Measurements from ENCODE around the gene CACYBP. TPM values are rescaled to one million over a fixed set of nuclear protein-coding genes. Genes with fewer than 3 reads are reported as not detected.

Gene CACYBP
- total and polyA plus RNA-seq, 2 of the 8 experiments (the other 6 are each of a cell fraction or from before 2014, with no cell fraction given) = 28.3 to 247 TPM

DNA sequence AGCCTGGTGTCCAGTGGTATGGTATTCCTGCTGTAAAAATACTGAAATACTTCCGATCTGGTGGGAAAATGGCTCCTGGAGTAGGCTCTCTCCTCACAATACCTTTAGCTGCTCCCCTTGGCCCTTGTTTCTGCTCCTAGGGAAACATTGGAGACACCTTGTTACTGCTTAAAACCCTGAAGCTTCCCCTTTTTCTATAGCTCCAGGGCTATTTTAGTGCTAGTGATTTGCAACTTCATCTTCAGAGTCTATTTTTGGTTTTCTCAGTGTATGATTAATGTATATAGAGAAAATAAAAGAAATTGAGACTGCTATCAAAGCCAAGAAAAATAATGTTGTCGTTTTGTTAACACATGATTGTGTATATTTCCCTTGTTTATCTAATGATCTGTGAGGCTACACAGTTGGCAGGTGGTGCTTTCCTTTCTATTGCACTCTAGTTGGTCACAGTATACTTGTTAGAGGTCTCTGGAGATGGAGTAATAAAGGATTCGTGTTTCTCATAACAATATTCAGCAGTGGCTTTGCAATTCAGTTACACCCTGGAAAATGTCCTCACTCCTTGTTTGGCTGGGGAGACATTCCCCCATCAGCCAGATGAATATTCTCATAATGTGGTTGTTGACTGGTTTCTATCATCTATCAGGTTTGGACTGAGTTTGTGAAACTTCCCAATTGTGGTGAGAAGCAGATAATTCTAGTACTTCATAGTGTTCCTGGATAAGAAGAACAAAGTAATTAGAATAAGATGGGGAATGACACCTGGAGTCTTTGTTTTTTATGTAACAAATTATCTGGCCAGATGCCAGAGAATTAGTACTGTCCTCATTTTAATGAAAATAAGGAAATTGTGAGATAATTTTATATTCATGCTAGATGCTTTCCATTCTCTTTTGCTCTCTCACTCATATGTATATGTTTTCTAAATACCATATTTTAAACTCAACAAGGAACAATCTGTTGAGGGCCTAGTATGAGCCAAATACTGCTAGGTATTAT lies 44.8 kb upstream of the CACYBP start:
- Histone ChIP-seq H2BK20ac (ENCODE audit: low read length) (no peak overlapping the region), H2BK5ac (ENCODE audit: low read depth, low read length) (no peak overlapping the region), H4K5ac (ENCODE audit: insufficient read length, low read depth, low read length) (no peak overlapping the region), H3K27me3 (replicated peaks in 1 of 4; ENCODE audit: control insufficient read depth in 3 of 4, extremely low read depth in 1 of 4, insufficient read depth in 3 of 4, low read length in 3 of 4) (no peaks in the 10 kb centered on the region), H3K27ac (ENCODE audit: low read depth, low read length) (no peak overlapping the region), H3K56ac (replicated peaks; ENCODE audit: insufficient read length, low read depth, low read length) (no peak overlapping the region), H4K20me1 (replicated peaks in 1 of 2; ENCODE audit: control insufficient read depth in 1 of 2, insufficient read depth in 2 of 2, low read length in 2 of 2) (peaks cover 5 to 9% of the 10 kb centered on the region in 2 experiments), H3K23ac (ENCODE audit: insufficient read length) (no peak overlapping the region), H2BK12ac (ENCODE audit: low read depth, low read length) (no peak overlapping the region), H4K8ac (ENCODE audit: extremely low read depth, insufficient read depth, low read length) (no peak overlapping the region), H3K79me1 (ENCODE audit: low read depth, low read length) (peaks cover 4% of the 10 kb centered on the region; the same call in 1 of the 2 replicates), H3K4me3 (ENCODE audit: extremely low read depth in 1 of 4, insufficient read depth in 2 of 4, low read depth in 3 of 4, low read length in 4 of 4) (no peak overlapping the region), H3K4me1 (replicated peaks in 1 of 4; ENCODE audit: control insufficient read depth in 3 of 4, insufficient read depth in 4 of 4, low read length in 3 of 4) (peaks cover 0 to 4% (median 1%) of the 10 kb centered on the region in 4 experiments; a peak in 3 of 7 replicates), H3K9me3 (ENCODE audit: insufficient read depth in 2 of 2, low read depth in 1 of 2, low read length in 1 of 2) (no peaks in the 10 kb centered on the region), H3K4me2 (ENCODE audit: insufficient read depth in 1 of 2, low read depth in 2 of 2, low read length in 2 of 2) (no peak overlapping the region), H3K79me2 (ENCODE audit: control insufficient read depth in 1 of 2, insufficient read depth in 2 of 2, low read length in 2 of 2) (peaks cover 0 to 75% of the 10 kb centered on the region in 2 experiments; a peak in 3 of 4 replicates), H2BK120ac (replicated peaks; ENCODE audit: low read depth, low read length) (no peak overlapping the region), H3K4ac (replicated peaks; ENCODE audit: insufficient read length, low read depth, low read length) (no peak overlapping the region), H2AFZ (ENCODE audit: low read length) (no peak overlapping the region), H3K18ac (ENCODE audit: extremely low read depth, low read length) (no peak overlapping the region), H3K14ac (ENCODE audit: insufficient read length) (no peak overlapping the region), H2AK5ac (ENCODE audit: low read depth, low read length) (no peak overlapping the region), H2BK15ac (ENCODE audit: low read length) (no peak overlapping the region), H3K23me2 (ENCODE audit: low read depth, low read length) (no peaks in the 10 kb centered on the region), H4K91ac (replicated peaks; ENCODE audit: insufficient read length, low read length) (no peak overlapping the region), H3K36me3 (ENCODE audit: control insufficient read depth in 2 of 4, insufficient read depth in 4 of 4, low read length in 3 of 4) (peaks cover 0 to 52% (median 28%) of the 10 kb centered on the region in 4 experiments; a peak in 6 of 8 replicates), H3K9ac (replicated peaks in 1 of 4; ENCODE audit: extremely low read depth in 1 of 4, low read depth in 3 of 4, low read length in 3 of 4) (no peak overlapping the region)
- TF ChIP-seq EGR1 (IDR thresholded peaks at IDR 0.05; ENCODE audit: borderline replicate concordance, low read depth, low read length) (no peak), SRF (IDR thresholded peaks at IDR 0.05; ENCODE audit: low read depth, low read length) (no peak), SIX5 (IDR thresholded peaks at IDR 0.05; ENCODE audit: low read depth, low read length) (no peak), KDM1A (IDR thresholded peaks at IDR 0.05; ENCODE audit: borderline replicate concordance, low read length) (no peak)
- no peak for DNase-seq (ENCODE audit: low read depth in 1 of 2, low spot score in 2 of 2)
- ChIA-PET CTCF (ENCODE audit: partially characterized antibody) (interaction anchor here (0.9 kb wide), 1 partner anchor 17 kb away, joined by 3 read pairs; no protein-coding TSS in a partner anchor), POLR2A (ENCODE audit: partially characterized antibody) (interaction anchor here (1.3 to 2.3 kb wide), 6 partner anchors 7 to 70 kb away, joined by 3 to 11 read pairs (median 6); no protein-coding TSS in a partner anchor)
- 90% methylated on average over 3 of the region's 3 CpGs; no CpG with 5 or more reads in 1 of the 2 experiments for WGBS, 2 experiments (ENCODE audit: extremely low coverage in 1 of 2, insufficient coverage in 1 of 2, insufficient read length in 1 of 2, insufficient replicate concordance in 2 of 2, low coverage in 1 of 2, low lambda C conversion rate in 2 of 2, missing lambda C conversion rate in 1 of 2)
- FAIRE-seq = no peak
